Osteoblast (primary cell): ENCODE measurements around the gene PLAAT3. TPM values are rescaled to one million over a fixed set of nuclear protein-coding genes. Genes with fewer than 3 reads are reported as not detected.

ENCODE experiments used
- DNase-seq: peaks from one replicate; pipeline ENCODE4 v3.0.0; 2011; ENCODE audit warnings: low spot score, mixed read lengths; ENCODE audit not compliant: insufficient read length; ENCODE audit errors: missing footprints
- H2AFZ ChIP-seq: 2 replicates; pipeline ENCODE4 v1.6.0; 2011; ENCODE audit warnings: mild to moderate bottlenecking, low read length
- H3K27ac ChIP-seq: 2 replicates; pipeline ENCODE4 v1.5.1; 2011; ENCODE audit warnings: mild to moderate bottlenecking, low read depth, low read length, moderate library complexity
- H3K27me3 ChIP-seq: 2 replicates; pipeline ENCODE4 v1.6.0; 2012; ENCODE audit warnings: mild to moderate bottlenecking, control low read depth, inconsistent platforms, low read length, moderate library complexity; ENCODE audit not compliant: insufficient read depth
- H3K36me3 ChIP-seq: 2 replicates; pipeline ENCODE4 v1.5.1; 2011; ENCODE audit warnings: mild to moderate bottlenecking, low read length, control low read depth, moderate library complexity; ENCODE audit not compliant: insufficient read depth
- H3K4me1 ChIP-seq: 2 replicates; pipeline ENCODE4 v1.5.1; 2011; ENCODE audit warnings: mild to moderate bottlenecking, low read length, control low read depth, moderate library complexity; ENCODE audit not compliant: insufficient read depth
- H3K4me2 ChIP-seq: 2 replicates; pipeline ENCODE4 v1.6.0; 2011; ENCODE audit warnings: mild to moderate bottlenecking, low read length; ENCODE audit not compliant: insufficient read depth
- H3K4me3 ChIP-seq: fragments of 200-600 bp; sonication (generic); 3 replicates; pipeline ENCODE4 v1.5.1; 2012; ENCODE audit warnings: mild to moderate bottlenecking, low read length, inconsistent platforms; ENCODE audit not compliant: insufficient read depth
- H3K79me2 ChIP-seq: 2 replicates; pipeline ENCODE4 v1.6.0; 2012; ENCODE audit warnings: mild to moderate bottlenecking, low read length, control low read depth, inconsistent platforms; ENCODE audit not compliant: insufficient read depth
- H3K9me3 ChIP-seq: 2 replicates; pipeline ENCODE4 v1.5.1; 2011; ENCODE audit warnings: low read depth, low read length, control low read depth
- H4K20me1 ChIP-seq: 2 replicates; pipeline ENCODE4 v1.6.0; 2012; ENCODE audit warnings: mild to moderate bottlenecking, low read length, control low read depth; ENCODE audit not compliant: insufficient read depth
- CTCF ChIP-seq: IDR thresholded peaks from 2 replicates; pipeline ENCODE4 v1.5.1; 2011; ENCODE audit warnings: mild to moderate bottlenecking, low read depth, low read length, moderate library complexity; ENCODE audit errors: extremely low read depth
- total RNA-seq: library from RNA; depleted of rRNA; stranded (reverse); fragments of >200 nt; gene quantifications from 2 replicates; pipeline ENCODE4 v1.2.3, GENCODE V29; 2012

Gene PLAAT3
- total RNA-seq, 1 donor, result 34.4 TPM

- H3K4me3 ChIP-seq, result no peak overlapping the region
- H3K4me2 ChIP-seq, result peak overlapping the region; percentile 10
- H3K79me2 ChIP-seq, result peaks cover 20% of the 10 kb centered on the region
- peaks cover 32% of the 10 kb centered on the region for H3K4me1 ChIP-seq
- no peaks in the 10 kb centered on the region for H3K9me3 ChIP-seq
- TF ChIP-seq CTCF, result no peak
- H3K27me3 ChIP-seq, result no peaks in the 10 kb centered on the region
- no peaks in the 10 kb centered on the region for H3K36me3 ChIP-seq
- no peaks in the 10 kb centered on the region for H4K20me1 ChIP-seq
- no peak overlapping the region for H2AFZ ChIP-seq
- peak; percentile 95 for DNase-seq
- peak overlapping the region; percentile 32 for H3K27ac ChIP-seq
Observed at GRCh38 chr11:63599211-63600122, 14.8 kb downstream of the PLAAT3 start.

- Histone ChIP-seq H3K4me1 (peaks cover 28% of the 10 kb centered on the region), H3K4me3 (no peak overlapping the region), H4K20me1 (no peaks in the 10 kb centered on the region), H3K27ac (no peak overlapping the region), H3K4me2 (peak overlapping the region; percentile 10), H3K27me3 (no peaks in the 10 kb centered on the region), H2AFZ (no peak overlapping the region), H3K9me3 (no peaks in the 10 kb centered on the region), H3K79me2 (peaks cover 20% of the 10 kb centered on the region), H3K36me3 (no peaks in the 10 kb centered on the region)
- no peak for DNase-seq
- no peak for TF ChIP-seq CTCF
Observed at GRCh38 chr11:63598556-63598955, 15.7 kb downstream of the PLAAT3 start.

- Histone ChIP-seq H3K4me2 (no peak overlapping the region), H2AFZ (no peak overlapping the region), H3K79me2 (peaks cover 14% of the 10 kb centered on the region), H3K27ac (no peak overlapping the region), H4K20me1 (no peaks in the 10 kb centered on the region), H3K9me3 (no peaks in the 10 kb centered on the region), H3K4me1 (peaks cover 8% of the 10 kb centered on the region), H3K27me3 (no peaks in the 10 kb centered on the region), H3K4me3 (no peak overlapping the region), H3K36me3 (peaks cover 3% of the 10 kb centered on the region)
- peak; percentile 80 for DNase-seq
- TF ChIP-seq CTCF, result no peak
Observed at GRCh38 chr11:63595296-63595695, 18.9 kb downstream of the PLAAT3 start.

GRCh38 chr11:63592975-63593395 lies 21.2 kb downstream of the PLAAT3 start:
- Histone ChIP-seq H3K4me2 (no peak overlapping the region), H3K4me1 (peaks cover 4% of the 10 kb centered on the region), H3K27ac (no peak overlapping the region), H3K79me2 (no peaks in the 10 kb centered on the region), H3K27me3 (no peaks in the 10 kb centered on the region), H3K9me3 (no peaks in the 10 kb centered on the region), H3K4me3 (no peak overlapping the region), H3K36me3 (peaks cover 10% of the 10 kb centered on the region), H2AFZ (no peak overlapping the region), H4K20me1 (no peaks in the 10 kb centered on the region)
- TF ChIP-seq CTCF, result peak; percentile 97
- DNase-seq, result peak; percentile 89
